Cerebellar nuclear complex (tissue), 1 donor: ENCODE data around the gene SOX5.
"Not testable (repeated sequence)": the region's sequence is repeated elsewhere in the genome, so short reads cannot be mapped to it uniquely, and the experiment has no call there.

Experiments
- DNase-seq, 2 experiments: peaks; one replicate each; lab custom pipeline; 2025; lab: John Stamatoyannopoulos, UW

Gene SOX5

GRCh38 chr12:23831739-23832138, 117.7 kb downstream of the SOX5 start:
- no peak for DNase-seq

GRCh38 chr12:23830210-23830609, 119.3 kb downstream of the SOX5 start:
- no peak for DNase-seq

GRCh38 chr12:23827353-23827752, 122.1 kb downstream of the SOX5 start:
- DNase-seq: no peak

- not testable (repeated sequence) for DNase-seq
These were observed 124.3 kb downstream of the SOX5 start for GRCh38 chr12:23825124-23825523.

- no peak for DNase-seq
These were observed 125.1 kb downstream of the SOX5 start for GRCh38 chr12:23824358-23824757.

GRCh38 chr12:23822883-23823282, 126.6 kb downstream of the SOX5 start:
- DNase-seq: not testable (repeated sequence)

GRCh38 chr12:23817345-23817744, 132.1 kb downstream of the SOX5 start:
- DNase-seq: no peak

GRCh38 chr12:23816394-23816851, 133.0 kb downstream of the SOX5 start:
- no peak for DNase-seq

- DNase-seq: no peak
These were observed 133.7 kb downstream of the SOX5 start for GRCh38 chr12:23815810-23816209.

GRCh38 chr12:23813206-23813605, 136.3 kb downstream of the SOX5 start:
- DNase-seq: no peak

- no peak for DNase-seq
These were observed 139.1 kb downstream of the SOX5 start for GRCh38 chr12:23810329-23810902.

GRCh38 chr12:23803540-23803939, 145.9 kb downstream of the SOX5 start:
- no peak for DNase-seq

GRCh38 chr12:23795494-23795893, 154.0 kb downstream of the SOX5 start:
- no peak for DNase-seq

GRCh38 chr12:23781118-23781517, 168.4 kb downstream of the SOX5 start:
- no peak for DNase-seq

GRCh38 chr12:23775208-23775607, 174.3 kb downstream of the SOX5 start:
- DNase-seq: no peak

- no peak for DNase-seq
These were observed 178.1 kb downstream of the SOX5 start for GRCh38 chr12:23771240-23771949.

- no peak for DNase-seq
These were observed 179.1 kb downstream of the SOX5 start for GRCh38 chr12:23770202-23770938.

- DNase-seq: no peak
These were observed 181.6 kb downstream of the SOX5 start for GRCh38 chr12:23767834-23768233.

- DNase-seq: no peak
These were observed 185.7 kb downstream of the SOX5 start for GRCh38 chr12:23763724-23764123.

- DNase-seq: no peak
These were observed 189.0 kb downstream of the SOX5 start for GRCh38 chr12:23760495-23760894.

GRCh38 chr12:23758608-23759007, 190.9 kb downstream of the SOX5 start:
- DNase-seq: no peak

GRCh38 chr12:23757541-23757962, 191.9 kb downstream of the SOX5 start:
- DNase-seq: no peak

GRCh38 chr12:23756416-23756815, 193.1 kb downstream of the SOX5 start:
- no peak for DNase-seq
